IMR-90 (cell line): ENCODE measurements around the gene TAF1D. TPM values are rescaled to one million over a fixed set of nuclear protein-coding genes. Genes with fewer than 3 reads are reported as not detected.

Experiments
- ATAC-seq: fragments of 200-7000 bp; cut with Tn5 transposase; 2 replicates; pipeline ENCODE4 v1.9.1; 2020; ENCODE audit warnings: low read depth, mild to moderate bottlenecking, moderate library complexity
- BruUV-seq: library from RNA; stranded (reverse); fragments of 400-500 nt; replicated peaks from 2 replicates; lab custom pipeline; 2021; lab: Mats Ljungman, UMichigan
- CTCF ChIA-PET: fragments of 300-600 bp; formaldehyde crosslinking; extraction: SDS; loops from one replicate; lab custom pipeline; 2021; ENCODE audit warnings: antibody characterized with exemption; lab: Yijun Ruan, JAX
- POLR2A ChIA-PET: fragments of 300-600 bp; sonication (Branson Sonifier 250); formaldehyde crosslinking; loops from one replicate; lab custom pipeline; 2022; ENCODE audit warnings: antibody characterized with exemption; ENCODE audit not compliant: unreplicated experiment; lab: Charles Lee
- DNase-seq: peaks from one replicate; pipeline ENCODE4 v3.0.0; 2013
- H2AFZ ChIP-seq: replicated peaks from 2 replicates; pipeline ENCODE3; 2013; ENCODE audit warnings: low read length, mild to moderate bottlenecking; ENCODE audit not compliant: poor library complexity
- H2AK5ac ChIP-seq: 2 replicates; pipeline ENCODE4 v1.6.1; 2013; ENCODE audit warnings: low read depth, low read length, inconsistent platforms
- H2AK9ac ChIP-seq: replicated peaks from 2 replicates; pipeline ENCODE3; 2013; ENCODE audit warnings: mild to moderate bottlenecking, low read depth, low read length, moderate library complexity; ENCODE audit not compliant: poor library complexity
- H2BK120ac ChIP-seq: 2 replicates; pipeline ENCODE4 v1.6.1; 2013; ENCODE audit warnings: low read depth, low read length, inconsistent platforms
- H2BK15ac ChIP-seq: 3 replicates; pipeline ENCODE4 v1.6.1; 2013; ENCODE audit warnings: low read depth, low read length, inconsistent platforms
- H2BK20ac ChIP-seq: 2 replicates; pipeline ENCODE4 v1.6.1; 2013; ENCODE audit warnings: low read depth, mild to moderate bottlenecking, inconsistent platforms, low read length, moderate library complexity
- H2BK5ac ChIP-seq: 2 replicates; pipeline ENCODE4 v1.6.1; 2013; ENCODE audit warnings: mild to moderate bottlenecking, low read depth, low read length, inconsistent platforms; ENCODE audit not compliant: poor library complexity, severe bottlenecking
- H3K14ac ChIP-seq: replicated peaks from 2 replicates; pipeline ENCODE4 v1.6.1; 2013; ENCODE audit warnings: low read depth, low read length, inconsistent platforms
- H3K18ac ChIP-seq: 2 replicates; pipeline ENCODE4 v1.6.1; 2013; ENCODE audit warnings: low read depth, low read length, control low read depth
- H3K23ac ChIP-seq: 2 replicates; pipeline ENCODE4 v1.6.1; 2013; ENCODE audit warnings: low read depth, low read length, inconsistent platforms
- H3K27ac ChIP-seq: 2 replicates; pipeline ENCODE4 v1.5.1; 2013; ENCODE audit warnings: mild to moderate bottlenecking, control low read depth, low read length; ENCODE audit not compliant: insufficient read depth
- H3K27me3 ChIP-seq: 2 replicates; pipeline ENCODE4 v1.6.1; 2013; ENCODE audit warnings: low read length; ENCODE audit not compliant: control insufficient read depth, insufficient read depth
- H3K36me3 ChIP-seq: 2 replicates; pipeline ENCODE4 v1.6.1; 2013; ENCODE audit warnings: low read length, mixed read lengths; ENCODE audit not compliant: control insufficient read depth, insufficient read depth
- H3K4ac ChIP-seq: 2 replicates; pipeline ENCODE4 v1.6.1; 2013; ENCODE audit warnings: low read depth, low read length, inconsistent platforms
- H3K4me1 ChIP-seq: 2 replicates; pipeline ENCODE4 v1.6.1; 2013; ENCODE audit warnings: low read length, mixed read lengths; ENCODE audit not compliant: control insufficient read depth, insufficient read depth
- H3K4me2 ChIP-seq: 2 replicates; pipeline ENCODE4 v1.6.1; 2013; ENCODE audit warnings: low read depth, mild to moderate bottlenecking, control low read depth, low read length, moderate library complexity
- H3K4me3 ChIP-seq: 2 replicates; pipeline ENCODE4 v1.5.1; 2013; ENCODE audit warnings: low read depth, mild to moderate bottlenecking, control low read depth, low read length, moderate library complexity; ENCODE audit not compliant: insufficient read depth
- H3K56ac ChIP-seq: 2 replicates; pipeline ENCODE4 v1.6.1; 2013; ENCODE audit warnings: low read length, inconsistent platforms; ENCODE audit not compliant: insufficient read depth; ENCODE audit errors: extremely low read depth
- H3K79me1 ChIP-seq, 2 experiments: 2 replicates each; pipeline ENCODE4 v1.6.1; 2013; ENCODE audit warnings: low read length in 2 of 2, inconsistent platforms in 1 of 2, low read depth in 1 of 2
- H3K9ac ChIP-seq: 2 replicates; pipeline ENCODE4 v1.6.1; 2013; ENCODE audit warnings: low read depth, low read length, control low read depth
- H3K9me1 ChIP-seq: 2 replicates; pipeline ENCODE4 v1.6.1; 2013; ENCODE audit warnings: low read length, inconsistent platforms; ENCODE audit not compliant: insufficient read depth
- H3K9me3 ChIP-seq: 2 replicates; pipeline ENCODE4 v1.6.1; 2013; ENCODE audit warnings: low read length; ENCODE audit not compliant: control insufficient read depth, insufficient read depth
- H4K20me1 ChIP-seq: 2 replicates; pipeline ENCODE4 v1.6.1; 2013; ENCODE audit warnings: low read length, inconsistent platforms; ENCODE audit not compliant: insufficient read depth
- H4K5ac ChIP-seq: 2 replicates; pipeline ENCODE4 v1.6.1; 2013; ENCODE audit warnings: mild to moderate bottlenecking, low read depth, low read length, control low read depth
- H4K8ac ChIP-seq, 2 experiments: 2 replicates each; pipeline ENCODE4 v1.6.1; 2013; ENCODE audit warnings: low read depth in 2 of 2, low read length in 2 of 2, control low read depth in 1 of 2, inconsistent platforms in 1 of 2
- H4K91ac ChIP-seq: 2 replicates; pipeline ENCODE4 v1.6.1; 2013; ENCODE audit warnings: low read depth, low read length, inconsistent platforms; ENCODE audit not compliant: insufficient read depth
- CEBPB ChIP-seq: IDR thresholded peaks from 2 replicates; pipeline ENCODE4 v1.6.1; 2012; ENCODE audit warnings: low read depth, low read length, improper control_type of control experiment
- SMC3 ChIP-seq: fragments of 150-350 bp; IDR thresholded peaks from 2 replicates; pipeline ENCODE4 v1.6.1; 2016; ENCODE audit warnings: low read depth, mild to moderate bottlenecking, antibody characterized with exemption, low read length, moderate library complexity
- WGBS, 2 experiments: methylation state at CpG; one replicate each; pipeline versions ENCODE4 v1.1.5 to v1.1.7; 2013; ENCODE audit warnings: missing lambda C conversion rate in 2 of 2; ENCODE audit not compliant: insufficient read length in 1 of 2; ENCODE audit errors: extremely low coverage in 2 of 2; 5-methylcytosine and 5-hydroxymethylcytosine counted together
- dilution Hi-C: fragments of 300-500 bp; cut with HindIII; formaldehyde crosslinking; loops from one replicate; pipeline ENCODE4 v1.14.3; 2018; ENCODE audit warnings: low sequenced_read_pairs; ENCODE audit not compliant: unreplicated experiment
- in situ Hi-C: fragments of 300-500 bp; cut with MboI; formaldehyde crosslinking; loops from 3 replicates; pipeline ENCODE4 v1.14.3; 2019; ENCODE audit warnings: low sequenced_read_pairs, inconsistent platforms, mixed read lengths
- intact Hi-C: fragments of 100-400 bp; cut with micrococcal nuclease; formaldehyde crosslinking; loops from 2 replicates; pipeline ENCODE4 v1.10.0; 2022
- polyA plus RNA-seq, 3 experiments: library from polyadenylated mRNA; depleted of rRNA; stranded (reverse); fragments of >200 nt; gene quantifications; 2 replicates each; pipeline ENCODE4 v1.2.3, GENCODE V29; 2012; ENCODE audit warnings: low replicate concordance in 1 of 3
- total RNA-seq: library from RNA; depleted of rRNA; stranded (reverse); fragments of >200 nt; gene quantifications from 2 replicates; pipeline ENCODE4 v1.2.3, GENCODE V29; 2012

Gene TAF1D
- total and polyA plus RNA-seq, 2 of the 4 experiments (the other 2 are of a cell fraction) = 56.8 to 133 TPM

DNA sequence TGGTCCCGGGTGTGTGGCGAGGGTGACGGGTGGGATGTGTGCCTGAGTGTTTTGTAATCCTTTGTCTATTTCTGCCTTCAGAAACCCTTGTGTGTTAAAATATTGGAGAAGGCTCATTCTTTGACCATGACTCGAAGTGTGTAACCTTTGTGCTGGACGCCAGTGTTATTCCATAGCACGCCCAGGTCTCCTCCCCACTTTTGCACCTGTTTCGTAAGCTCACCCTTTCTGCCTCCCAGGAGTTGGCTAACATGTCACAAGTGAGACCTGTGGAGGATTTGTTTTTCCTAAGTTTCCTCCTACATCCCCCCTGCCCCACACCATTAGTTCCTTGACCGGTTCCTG lies 559 bp upstream of the TAF1D start:
- POLR2A ChIA-PET = interaction anchor here (0.6 to 1.7 kb wide), 4 partner anchors 9 to 14 kb away, joined by 3 to 25 read pairs (median 6); no protein-coding TSS in a partner anchor
- peak overlapping the region; percentile 70 for H3K4me3 ChIP-seq
- no peaks in the 10 kb centered on the region for H3K4me1 ChIP-seq
- peak overlapping the region; percentile 71; the same call in 1 of the 2 replicates for H2BK20ac ChIP-seq
- peak; percentile 12 for ATAC-seq
- H2AK5ac ChIP-seq = peak overlapping the region; percentile 69
- dilution Hi-C loops (no loop called here), in situ Hi-C loops (no loop called here), intact Hi-C loops (loop anchor here (1.0 to 2.0 kb wide), 2 partner anchors 42 to 763 kb away; partner anchors contain the start of gene MED17)
- peak overlapping the region; percentile 99 for H3K23ac ChIP-seq
- peak overlapping the region; percentile 91 for H2BK120ac ChIP-seq
- no CpG with 5 or more reads among the region's 8 CpGs for WGBS, 2 experiments
- H3K79me1 ChIP-seq = peaks cover 7 to 28% of the 10 kb centered on the region in 2 experiments; a peak in 3 of 4 replicates
- H3K56ac ChIP-seq = peak overlapping the region; percentile 97
- peak overlapping the region; percentile 85 for H3K18ac ChIP-seq
- DNase-seq = peak; percentile 68
- H2BK5ac ChIP-seq = peak overlapping the region; percentile 91
- no peaks in the 10 kb centered on the region for H3K27me3 ChIP-seq
- peak overlapping the region; percentile 87 for H3K27ac ChIP-seq
- peak overlapping the region; percentile 94 for H3K9ac ChIP-seq
- H4K5ac ChIP-seq = peak overlapping the region; percentile 85
- H3K4me2 ChIP-seq = peak overlapping the region; percentile 91
- H4K8ac ChIP-seq = peak overlapping the region; percentile 86 to 97
- CTCF ChIA-PET = interaction anchor here (0.9 kb wide), 1 partner anchor 10 kb away, joined by 3 read pairs; no protein-coding TSS in a partner anchor
- peak overlapping the region; percentile 97 for H3K4ac ChIP-seq
- H2AFZ ChIP-seq = peak overlapping the region; percentile 99
- H3K9me3 ChIP-seq = no peaks in the 10 kb centered on the region
- H4K20me1 ChIP-seq = peaks cover 33% of the 10 kb centered on the region
- peak overlapping the region; percentile 87; the same call in 1 of the 3 replicates for H2BK15ac ChIP-seq
- TSS peak; percentile 82 for BruUV-seq
- TF ChIP-seq SMC3 = no peak
- TF ChIP-seq CEBPB = peak; percentile 66; the same call in 1 of the 2 replicates
- H2AK9ac ChIP-seq = peak overlapping the region; percentile 86
- H3K14ac ChIP-seq = peak overlapping the region; percentile 99
- 0 out of 2 replicates have a peak, but pooled peaks cover 2% of the 10 kb centered on the region for H3K9me1 ChIP-seq
- H3K36me3 ChIP-seq = peaks cover 24% of the 10 kb centered on the region
- peak overlapping the region; percentile 95 for H4K91ac ChIP-seq
